GM12875 (cell line): Measurements from ENCODE around the gene BMP2K.

ENCODE experiments used
- H3K4me3 ChIP-seq: one replicate; pipeline ENCODE4 v1.5.1; 2011; ENCODE audit warnings: low read depth, low read length, control low read depth
- TF ChIP-seq, protein P1 (sequence below): IDR thresholded peaks from 2 replicates; pipeline ENCODE4 v1.5.1; 2011; ENCODE audit warnings: low read depth, mild to moderate bottlenecking, control low read depth, inconsistent platforms, low read length, moderate library complexity, borderline replicate concordance; ENCODE audit not compliant: insufficient read depth

The BMP2K gene

DNA sequence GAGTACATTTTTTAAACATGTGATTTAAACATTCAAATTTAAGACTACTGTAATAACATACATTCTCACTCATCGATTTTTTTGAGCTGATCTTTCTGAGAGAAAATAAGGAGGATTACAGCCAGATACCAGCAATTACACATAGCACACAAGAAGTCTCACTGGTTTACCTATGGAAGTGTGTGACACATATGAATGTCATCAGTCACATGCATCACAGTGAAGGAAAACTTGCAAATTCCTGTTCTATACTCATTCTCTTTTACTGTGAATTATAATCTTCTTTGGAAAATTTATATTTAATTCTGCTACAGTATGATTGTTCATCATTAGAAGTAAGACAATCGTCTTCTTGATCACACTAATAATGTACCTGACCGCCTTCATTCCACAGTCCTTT lies 21.3 kb upstream of the BMP2K start:
- TF ChIP-seq, protein P1, sequence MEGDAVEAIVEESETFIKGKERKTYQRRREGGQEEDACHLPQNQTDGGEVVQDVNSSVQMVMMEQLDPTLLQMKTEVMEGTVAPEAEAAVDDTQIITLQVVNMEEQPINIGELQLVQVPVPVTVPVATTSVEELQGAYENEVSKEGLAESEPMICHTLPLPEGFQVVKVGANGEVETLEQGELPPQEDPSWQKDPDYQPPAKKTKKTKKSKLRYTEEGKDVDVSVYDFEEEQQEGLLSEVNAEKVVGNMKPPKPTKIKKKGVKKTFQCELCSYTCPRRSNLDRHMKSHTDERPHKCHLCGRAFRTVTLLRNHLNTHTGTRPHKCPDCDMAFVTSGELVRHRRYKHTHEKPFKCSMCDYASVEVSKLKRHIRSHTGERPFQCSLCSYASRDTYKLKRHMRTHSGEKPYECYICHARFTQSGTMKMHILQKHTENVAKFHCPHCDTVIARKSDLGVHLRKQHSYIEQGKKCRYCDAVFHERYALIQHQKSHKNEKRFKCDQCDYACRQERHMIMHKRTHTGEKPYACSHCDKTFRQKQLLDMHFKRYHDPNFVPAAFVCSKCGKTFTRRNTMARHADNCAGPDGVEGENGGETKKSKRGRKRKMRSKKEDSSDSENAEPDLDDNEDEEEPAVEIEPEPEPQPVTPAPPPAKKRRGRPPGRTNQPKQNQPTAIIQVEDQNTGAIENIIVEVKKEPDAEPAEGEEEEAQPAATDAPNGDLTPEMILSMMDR: no peak
- no peak overlapping the region for H3K4me3 ChIP-seq

DNA sequence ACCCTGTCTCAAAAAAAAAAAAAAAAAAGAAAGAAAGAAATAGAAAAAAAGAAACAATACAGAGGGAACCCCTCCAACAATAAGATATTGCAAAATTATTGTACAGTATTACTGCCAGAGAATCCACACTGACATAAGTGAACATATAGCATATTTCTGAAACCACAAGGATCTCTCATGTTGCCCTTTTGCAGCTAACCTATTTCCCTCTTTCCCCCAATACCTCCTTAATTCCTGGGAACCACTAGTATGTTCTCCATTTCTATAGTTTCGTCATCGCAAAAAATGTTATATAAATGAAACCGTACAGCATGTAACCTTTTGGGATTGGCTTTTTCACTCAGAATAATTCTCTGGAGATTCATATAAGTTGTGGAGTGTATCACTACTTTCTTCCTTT lies 20.0 kb upstream of the BMP2K start:
- no peak overlapping the region for H3K4me3 ChIP-seq
- TF ChIP-seq, protein P1: no peak

DNA sequence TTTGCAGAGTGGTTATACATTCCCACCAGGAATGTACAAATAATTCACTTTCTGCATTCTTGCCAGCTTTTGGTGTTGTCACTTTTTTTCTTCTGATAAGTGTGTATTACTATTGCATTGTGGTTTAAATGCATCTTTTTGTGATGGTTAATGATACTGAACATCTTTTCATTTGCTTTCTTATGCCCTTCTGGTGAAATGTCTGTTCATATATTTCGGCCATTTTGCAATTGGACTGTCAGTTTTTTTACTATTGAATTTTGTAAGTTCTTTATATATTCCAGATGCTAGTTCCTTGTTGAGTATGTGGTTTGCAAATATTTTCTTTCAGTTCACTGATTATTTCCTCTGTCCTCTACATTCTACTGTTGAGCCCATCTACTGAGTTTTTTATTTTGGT lies 19.4 kb upstream of the BMP2K start:
- H3K4me3 ChIP-seq: no peak overlapping the region
- TF ChIP-seq, protein P1: no peak

DNA sequence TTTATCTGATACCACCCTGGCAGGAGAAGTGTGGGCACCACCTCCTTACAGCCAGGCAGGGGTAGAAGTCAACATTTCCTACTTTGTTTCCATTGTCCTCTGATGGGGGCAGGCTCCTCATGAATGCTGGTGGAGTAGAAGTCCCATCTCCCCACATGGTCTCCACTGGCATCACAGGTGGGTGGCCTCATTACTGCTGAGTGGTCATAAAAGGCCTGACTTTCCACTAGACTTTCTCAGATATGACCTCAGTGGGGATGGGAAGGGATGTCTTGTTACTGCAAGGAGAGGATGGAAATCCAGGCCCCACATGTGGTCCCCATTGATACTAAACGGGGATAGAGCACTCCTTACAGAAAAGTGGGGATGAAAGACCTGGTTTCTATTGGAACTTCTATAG lies 18.6 kb upstream of the BMP2K start:
- TF ChIP-seq, protein P1: no peak
- H3K4me3 ChIP-seq: no peak overlapping the region

DNA sequence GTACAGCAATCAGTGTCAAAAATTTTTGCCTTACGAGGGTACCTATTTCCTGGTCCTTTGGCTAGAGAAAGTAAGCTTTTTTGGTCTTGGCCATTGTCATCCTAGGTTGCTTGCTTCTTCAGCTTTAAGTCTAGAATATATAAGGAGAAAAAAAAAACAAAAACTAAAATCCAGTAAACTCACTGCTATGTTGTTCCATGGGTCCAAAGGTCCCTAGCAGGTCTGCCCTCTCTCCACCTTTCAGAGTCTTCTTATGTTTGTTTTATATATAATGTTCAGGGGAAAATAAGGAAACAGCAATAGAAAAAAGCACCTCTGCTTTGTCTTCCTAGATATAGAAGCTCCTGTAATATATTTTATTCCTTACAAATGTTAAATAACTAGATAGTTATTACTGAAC lies 18.1 kb upstream of the BMP2K start:
- TF ChIP-seq, protein P1: no peak
- H3K4me3 ChIP-seq: no peak overlapping the region

DNA sequence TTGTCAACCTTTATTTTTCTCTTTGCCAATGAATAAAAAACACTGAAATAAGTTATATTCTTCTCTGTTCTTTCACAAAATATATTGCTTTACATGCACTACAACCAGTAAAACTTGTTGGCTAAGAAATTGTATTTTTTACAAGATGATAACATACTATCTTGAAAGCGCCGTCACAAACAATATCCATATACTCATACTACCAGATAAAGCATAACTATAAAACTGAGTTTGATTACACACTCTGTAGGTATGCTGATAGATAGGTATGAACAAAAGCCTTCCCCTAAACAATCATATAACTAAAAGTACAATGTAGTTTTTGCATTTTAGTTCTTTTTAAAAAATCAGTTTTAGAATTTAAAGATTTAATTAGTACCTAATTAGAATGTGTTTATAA lies 13.6 kb upstream of the BMP2K start:
- TF ChIP-seq, protein P1: no peak
- no peak overlapping the region for H3K4me3 ChIP-seq

DNA sequence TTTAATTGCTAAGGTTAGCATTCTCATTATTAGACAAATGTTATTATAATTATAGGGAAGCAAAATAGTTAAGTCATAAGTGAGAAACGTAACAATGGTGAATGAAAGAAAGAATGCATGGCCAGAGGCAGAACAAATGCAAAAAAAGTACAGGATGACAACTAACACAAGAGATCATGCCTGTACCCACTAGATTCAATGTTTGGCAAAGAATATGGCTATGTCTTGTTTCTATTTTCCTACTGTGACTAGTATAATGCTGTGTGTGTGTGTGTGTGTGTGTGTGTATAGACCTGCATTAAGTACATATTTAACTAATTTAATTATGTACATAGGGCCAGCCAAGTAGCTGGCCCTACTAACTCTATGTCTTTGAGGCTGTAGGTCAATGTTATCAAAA lies 12.9 kb upstream of the BMP2K start:
- TF ChIP-seq, protein P1: no peak
- no peak overlapping the region for H3K4me3 ChIP-seq
